Large intestine (tissue), 3 donors: ENCODE results near the gene SP5. TPM values are rescaled to one million over a fixed set of nuclear protein-coding genes. Genes with fewer than 3 reads are reported as not detected.

Experiments
- DNase-seq, 2 donors: peaks; one replicate each; pipeline versions ENCODE4 v3.0.0 to v3.0.0-alpha.2; 2013
- H3K27ac ChIP-seq: one replicate; pipeline ENCODE4 v1.5.1; 2013; ENCODE audit warnings: low read length
- H3K27me3 ChIP-seq: 2 replicates; pipeline ENCODE4 v1.6.1; 2013; ENCODE audit warnings: low read length; ENCODE audit not compliant: control insufficient read depth, insufficient read depth
- H3K36me3 ChIP-seq: 2 replicates; pipeline ENCODE4 v1.6.1; 2013; ENCODE audit warnings: low read length; ENCODE audit not compliant: control insufficient read depth, insufficient read depth
- H3K4me1 ChIP-seq: one replicate; pipeline ENCODE4 v1.6.1; 2013; ENCODE audit warnings: low read length; ENCODE audit not compliant: control insufficient read depth, insufficient read depth
- H3K4me3 ChIP-seq: one replicate; pipeline ENCODE4 v1.5.1; 2013; ENCODE audit warnings: low read length
- H3K9me3 ChIP-seq: one replicate; pipeline ENCODE4 v1.6.1; 2013; ENCODE audit warnings: mild to moderate bottlenecking, low read depth, low read length, moderate library complexity; ENCODE audit not compliant: control insufficient read depth
- WGBS: methylation state at CpG from one replicate; pipeline ENCODE4 v1.1.5; 2013; ENCODE audit warnings: low lambda C conversion rate; ENCODE audit not compliant: insufficient coverage; 5-methylcytosine and 5-hydroxymethylcytosine counted together
- polyA plus RNA-seq: library from polyadenylated mRNA; unstranded; fragments of 120-200 nt; gene quantifications from one replicate; pipeline ENCODE4 v1.2.1, GENCODE V29; 2013

The SP5 gene
- polyA plus RNA-seq, 1 donor = 4.8 TPM

DNA sequence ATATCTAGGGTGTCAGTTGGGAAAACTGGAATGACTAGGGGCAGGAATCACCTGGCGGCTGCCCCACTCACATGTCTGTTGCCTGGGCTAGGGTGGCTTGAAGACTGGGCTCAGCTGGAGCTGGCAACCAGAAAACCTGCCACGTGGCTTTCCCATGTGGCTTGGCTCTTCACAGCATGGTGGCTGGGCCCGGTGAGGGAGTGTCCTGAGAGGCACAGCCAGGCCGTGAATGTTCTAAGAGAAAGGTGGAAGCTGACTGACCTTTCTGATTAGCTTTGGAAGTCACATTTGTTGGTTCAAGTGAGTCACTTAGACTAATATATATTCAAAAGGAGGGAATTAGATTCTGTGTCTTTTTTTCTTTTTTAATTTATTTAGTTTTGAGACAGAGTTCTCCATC lies 22.7 kb downstream of the SP5 start:
- no peak for DNase-seq
- no peak overlapping the region for H3K27ac ChIP-seq
- no peaks in the 10 kb centered on the region for H3K36me3 ChIP-seq
- H3K4me3 ChIP-seq = no peak overlapping the region
- H3K9me3 ChIP-seq = no peaks in the 10 kb centered on the region
- H3K27me3 ChIP-seq = no peaks in the 10 kb centered on the region
- H3K4me1 ChIP-seq = peaks cover 25% of the 10 kb centered on the region
- no CpG with 5 or more reads among the region's 4 CpGs for WGBS

DNA sequence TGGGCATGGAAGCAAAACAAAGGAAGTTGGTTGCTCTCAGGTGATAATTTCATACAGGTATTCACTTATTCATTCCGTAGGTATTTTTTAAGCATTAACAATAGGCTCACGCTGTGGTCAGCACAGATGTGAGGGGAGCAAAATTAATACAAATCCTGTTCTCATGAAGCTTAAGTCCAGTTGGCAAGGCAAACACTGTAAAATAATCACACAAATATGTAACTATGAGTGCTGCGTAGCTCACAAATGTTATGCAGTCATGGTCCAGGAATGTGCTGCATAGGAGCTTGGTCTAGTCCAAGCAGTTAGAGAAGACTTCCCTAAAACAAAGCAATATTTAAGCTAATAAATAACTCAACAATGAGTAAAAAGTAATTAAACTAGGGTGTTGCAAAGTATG lies 23.9 kb downstream of the SP5 start:
- Histone ChIP-seq H3K9me3 (no peaks in the 10 kb centered on the region), H3K36me3 (no peaks in the 10 kb centered on the region), H3K27me3 (no peaks in the 10 kb centered on the region), H3K27ac (peak overlapping the region; percentile 67), H3K4me3 (no peak overlapping the region), H3K4me1 (peaks cover 25% of the 10 kb centered on the region)
- WGBS = no CpG with 5 or more reads among the region's 3 CpGs
- DNase-seq = peak; percentile 64

DNA sequence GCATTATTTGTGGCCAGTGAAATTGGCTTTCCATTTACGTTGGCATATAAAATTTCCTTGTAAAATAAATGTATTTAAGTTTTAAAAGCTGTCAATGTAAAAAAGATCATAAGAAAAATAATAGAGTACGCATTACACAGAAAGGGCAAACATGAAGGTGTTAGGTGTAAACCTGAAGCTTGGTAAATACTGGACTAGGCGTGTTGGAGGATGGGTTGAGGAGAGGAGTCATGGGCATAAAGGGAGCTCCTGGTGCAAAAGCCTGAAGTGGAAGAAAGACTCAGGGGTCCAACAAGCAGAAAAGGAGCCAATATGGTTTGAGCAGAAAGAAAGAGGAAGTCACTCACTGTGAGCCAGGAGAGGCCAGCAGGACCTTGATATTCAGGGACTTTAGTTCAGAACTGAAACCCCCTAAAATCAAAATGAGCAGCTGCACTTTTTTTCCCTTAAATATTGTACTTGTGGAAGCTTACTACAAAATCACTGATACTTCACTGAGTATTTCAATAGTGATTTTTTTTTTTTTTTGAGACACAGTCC lies 24.4 kb downstream of the SP5 start:
- Histone ChIP-seq H3K36me3 (no peaks in the 10 kb centered on the region), H3K27me3 (no peaks in the 10 kb centered on the region), H3K4me3 (no peak overlapping the region), H3K27ac (peak overlapping the region; percentile 67), H3K4me1 (peaks cover 22% of the 10 kb centered on the region), H3K9me3 (no peaks in the 10 kb centered on the region)
- DNase-seq = peak in 1 of 2 donors; percentile 12
- WGBS = 90% methylated on average over 3 of the region's 3 CpGs

DNA sequence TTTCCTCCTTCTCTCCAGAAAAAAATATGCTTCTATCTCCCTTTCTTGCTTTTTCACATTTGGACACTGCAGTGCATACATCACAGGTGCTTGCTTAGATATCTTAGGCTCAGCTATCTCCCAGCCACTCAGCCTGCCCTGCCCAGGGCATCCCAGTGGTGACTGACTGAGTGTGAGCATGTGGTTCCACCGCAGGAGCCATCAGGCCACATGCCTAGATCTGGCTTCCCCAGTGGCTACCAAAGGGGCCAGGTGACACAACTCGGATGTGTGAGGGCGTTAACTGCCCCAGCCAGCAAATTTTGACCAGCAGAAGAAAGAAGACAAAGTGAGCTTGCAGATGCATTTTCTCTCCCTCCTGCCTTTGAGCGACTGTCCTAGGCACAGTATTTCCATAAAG lies 25.5 kb downstream of the SP5 start:
- WGBS = no CpG with 5 or more reads among the region's 4 CpGs
- Histone ChIP-seq H3K4me1 (peaks cover 27% of the 10 kb centered on the region), H3K27ac (no peak overlapping the region), H3K27me3 (no peaks in the 10 kb centered on the region), H3K36me3 (no peaks in the 10 kb centered on the region), H3K4me3 (no peak overlapping the region), H3K9me3 (no peaks in the 10 kb centered on the region)
- no peak for DNase-seq

DNA sequence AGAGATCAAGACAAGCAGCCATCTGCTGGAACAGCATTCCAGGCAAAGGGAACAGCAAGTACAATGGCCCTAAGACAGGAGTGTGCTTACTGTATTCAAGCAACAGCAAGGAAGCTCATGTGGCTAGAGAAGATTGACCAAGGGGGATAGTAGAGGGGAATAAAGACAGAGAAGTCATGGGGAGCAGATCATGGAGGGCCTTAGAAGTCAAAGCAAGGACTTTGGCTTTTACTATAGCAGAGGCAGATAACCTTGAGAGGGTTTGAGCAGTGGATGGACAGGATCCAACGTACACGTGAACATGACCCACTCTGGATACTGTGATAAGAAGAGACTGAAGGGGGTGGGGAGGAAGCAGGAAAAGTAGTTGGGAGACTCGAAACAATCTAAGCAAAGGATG lies 26.9 kb downstream of the SP5 start:
- Histone ChIP-seq H3K27ac (peak overlapping the region; percentile 3), H3K9me3 (no peaks in the 10 kb centered on the region), H3K36me3 (no peaks in the 10 kb centered on the region), H3K4me3 (no peak overlapping the region), H3K4me1 (peaks cover 27% of the 10 kb centered on the region), H3K27me3 (no peaks in the 10 kb centered on the region)
- 52% methylated on average over 3 of the region's 3 CpGs for WGBS
- DNase-seq = peak in 1 of 2 donors; percentile 40

DNA sequence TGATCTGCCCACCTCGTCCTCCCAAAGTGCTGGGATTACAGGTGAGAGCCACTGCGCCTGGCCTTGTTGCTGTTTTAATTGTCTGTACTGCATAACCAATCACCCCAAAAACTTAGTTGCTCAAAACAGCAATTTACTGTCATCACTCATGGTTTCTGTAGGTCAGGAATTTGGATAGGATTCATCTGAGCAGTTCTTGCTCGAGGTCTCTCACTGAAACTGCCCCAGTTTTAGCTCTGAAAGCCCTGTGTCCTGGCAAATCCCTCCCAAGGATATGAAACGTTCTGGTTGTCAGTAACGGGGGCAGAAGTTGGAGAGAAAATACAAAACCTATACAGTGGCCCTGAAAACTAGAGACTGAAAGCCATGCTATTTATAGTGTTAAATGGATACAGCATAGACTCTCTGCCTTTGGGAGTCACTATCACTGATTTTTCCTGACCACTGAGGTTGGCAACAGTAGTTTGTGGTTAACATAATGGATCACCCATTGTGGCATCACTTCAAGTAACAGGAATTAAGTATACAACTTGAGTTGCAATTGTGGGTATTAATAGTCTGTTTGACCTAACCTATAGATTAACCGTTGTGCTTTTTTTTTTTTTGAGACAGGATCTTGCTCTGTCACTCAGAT lies 27.9 kb downstream of the SP5 start:
- Histone ChIP-seq H3K4me3 (no peak overlapping the region), H3K27me3 (no peaks in the 10 kb centered on the region), H3K36me3 (no peaks in the 10 kb centered on the region), H3K27ac (peak overlapping the region; percentile 75), H3K9me3 (no peaks in the 10 kb centered on the region), H3K4me1 (peaks cover 27% of the 10 kb centered on the region)
- 100% methylated on average over 1 of the region's 6 CpGs for WGBS
- no peak for DNase-seq

DNA sequence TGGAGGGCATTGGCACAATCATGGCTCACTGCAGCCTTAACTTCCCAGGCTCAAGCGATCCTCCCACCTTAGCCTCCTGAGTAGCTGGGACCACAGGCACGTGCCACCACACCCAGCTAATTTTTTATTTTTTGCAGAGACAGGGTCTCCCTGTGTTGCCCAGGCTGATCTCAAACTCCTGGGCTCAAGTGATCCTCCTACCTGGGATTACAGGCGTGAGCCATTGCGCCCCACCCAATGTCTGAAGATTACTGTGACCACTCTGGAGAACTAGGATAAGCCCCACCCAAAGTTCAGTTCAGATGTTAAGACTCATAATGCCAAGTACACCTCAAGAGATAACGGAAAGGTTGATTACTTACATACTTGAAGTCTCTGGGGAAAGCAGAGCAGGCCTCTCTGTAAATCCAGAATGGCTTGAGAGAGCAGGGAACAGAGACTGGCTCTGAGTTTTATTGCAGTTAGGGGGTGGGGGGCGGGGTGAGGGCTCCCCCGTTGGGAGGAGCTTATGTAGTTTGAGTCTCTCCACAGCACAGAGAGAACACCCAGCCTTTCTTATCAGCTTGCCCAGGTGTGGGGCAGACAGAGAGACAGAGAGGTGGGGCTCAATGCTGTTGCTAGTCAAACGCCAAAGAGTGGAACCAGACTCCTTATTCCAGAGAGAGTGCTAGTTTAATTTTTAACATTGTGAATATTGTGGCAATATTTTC lies 28.5 kb downstream of the SP5 start:
- H3K27ac ChIP-seq = peak overlapping the region; percentile 75
- no CpG with 5 or more reads among the region's 8 CpGs for WGBS
- H3K4me1 ChIP-seq = peaks cover 24% of the 10 kb centered on the region

DNA sequence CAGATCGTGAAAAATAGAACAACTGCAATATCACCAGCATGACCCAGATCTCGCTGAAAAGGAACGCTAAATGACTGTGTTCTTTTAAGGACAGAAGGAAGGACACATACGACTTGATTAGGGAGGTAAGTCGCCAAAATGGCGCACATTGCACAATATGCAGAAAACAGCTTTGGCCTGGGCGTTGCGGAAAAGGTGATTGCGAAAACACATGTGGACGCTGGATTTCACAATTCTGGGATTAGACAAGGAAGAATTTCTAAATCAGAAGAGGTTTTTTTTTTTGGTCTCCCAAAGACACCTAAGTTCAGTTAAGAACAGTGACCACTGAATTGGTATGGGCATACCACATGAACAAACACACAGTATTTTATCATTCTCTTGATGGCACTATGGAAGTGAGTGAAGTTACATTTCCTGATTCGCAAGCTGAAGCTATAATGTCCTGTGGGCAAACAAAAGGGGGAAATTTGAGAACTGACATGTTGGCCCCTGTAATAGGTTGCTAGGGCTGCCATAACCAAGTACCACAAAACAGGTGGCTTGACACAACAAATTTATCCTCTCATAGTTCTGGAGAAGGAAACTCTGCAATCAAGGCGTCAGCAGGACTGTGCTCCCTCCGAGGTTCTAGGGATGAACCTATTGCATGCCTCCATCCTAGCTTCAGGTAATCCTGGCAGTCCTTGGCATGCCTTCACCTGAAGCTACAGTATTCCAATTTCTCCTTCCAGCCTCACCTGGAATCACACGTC lies 29.3 kb downstream of the SP5 start:
- peak overlapping the region; percentile 75 for H3K27ac ChIP-seq
- peak; percentile 74 to 84 for DNase-seq
- no peaks in the 10 kb centered on the region for H3K9me3 ChIP-seq
- H3K4me3 ChIP-seq = no peak overlapping the region
- H3K27me3 ChIP-seq = no peaks in the 10 kb centered on the region
- peaks cover 19% of the 10 kb centered on the region for H3K4me1 ChIP-seq
- no peaks in the 10 kb centered on the region for H3K36me3 ChIP-seq
- WGBS = 46% methylated on average over 4 of the region's 14 CpGs

More for the DNA sequence above, 28.5 kb downstream of the SP5 start:
- Histone ChIP-seq H3K9me3 (no peaks in the 10 kb centered on the region), H3K27me3 (no peaks in the 10 kb centered on the region), H3K4me3 (no peak overlapping the region), H3K36me3 (no peaks in the 10 kb centered on the region)
- DNase-seq = peak; percentile 83 to 92

DNA sequence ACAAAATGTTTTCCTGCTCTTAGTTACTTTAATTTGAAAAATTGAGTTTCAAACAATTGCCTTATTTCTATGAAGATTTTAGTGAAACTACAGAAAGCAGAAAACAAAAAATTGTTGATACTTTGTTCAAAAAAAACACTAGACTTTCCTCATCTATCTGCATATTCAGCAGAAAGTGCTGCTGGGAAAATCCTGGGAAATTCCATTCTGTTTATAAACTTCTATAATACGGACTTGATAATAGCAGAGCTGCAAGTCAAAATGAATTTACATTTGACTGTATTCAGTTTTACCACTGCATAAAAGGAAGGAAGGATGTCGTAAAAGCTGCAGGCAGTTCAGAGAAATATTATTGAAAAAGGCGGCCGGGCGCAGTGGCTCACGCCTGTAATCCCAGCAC lies 30.2 kb downstream of the SP5 start:
- H3K4me1 ChIP-seq = peaks cover 12% of the 10 kb centered on the region
- H3K9me3 ChIP-seq = no peaks in the 10 kb centered on the region
- H3K27ac ChIP-seq = no peak overlapping the region
- no peaks in the 10 kb centered on the region for H3K36me3 ChIP-seq
- H3K4me3 ChIP-seq = no peak overlapping the region
- WGBS = no CpG with 5 or more reads among the region's 6 CpGs
- DNase-seq = no peak
- no peaks in the 10 kb centered on the region for H3K27me3 ChIP-seq

DNA sequence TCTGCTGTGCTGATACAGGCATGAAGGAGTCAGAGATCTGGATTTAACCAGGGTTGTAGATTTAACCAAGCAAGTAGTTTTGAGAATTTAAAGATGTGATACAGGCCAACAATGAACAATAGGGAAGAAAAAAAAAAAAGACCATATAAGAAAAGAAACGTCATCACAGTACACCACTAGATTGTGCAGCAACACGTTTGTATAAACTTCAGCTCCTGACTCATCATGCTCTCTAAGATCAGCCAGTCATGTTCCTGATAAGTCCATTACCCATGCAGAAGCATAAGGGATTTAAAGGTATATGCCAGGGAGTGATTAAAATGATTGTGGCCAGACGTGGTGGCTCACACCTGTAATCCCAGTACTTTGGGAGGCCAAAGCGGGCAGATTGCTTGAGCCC lies 32.8 kb downstream of the SP5 start:
- 6% methylated on average over 2 of the region's 4 CpGs for WGBS
- Histone ChIP-seq H3K27me3 (no peaks in the 10 kb centered on the region), H3K4me3 (no peak overlapping the region), H3K36me3 (no peaks in the 10 kb centered on the region), H3K4me1 (peaks cover 8% of the 10 kb centered on the region), H3K27ac (no peak overlapping the region), H3K9me3 (no peaks in the 10 kb centered on the region)
- DNase-seq = peak in 1 of 2 donors; percentile 43
